C1 segment of cervical spinal cord (tissue), 14 donors: ENCODE data around the gene ZMIZ1.

Experiments used
- DNase-seq, 14 donors: peaks; one replicate each; lab custom pipeline; 2025; lab: John Stamatoyannopoulos, UW

The ZMIZ1 gene

DNA sequence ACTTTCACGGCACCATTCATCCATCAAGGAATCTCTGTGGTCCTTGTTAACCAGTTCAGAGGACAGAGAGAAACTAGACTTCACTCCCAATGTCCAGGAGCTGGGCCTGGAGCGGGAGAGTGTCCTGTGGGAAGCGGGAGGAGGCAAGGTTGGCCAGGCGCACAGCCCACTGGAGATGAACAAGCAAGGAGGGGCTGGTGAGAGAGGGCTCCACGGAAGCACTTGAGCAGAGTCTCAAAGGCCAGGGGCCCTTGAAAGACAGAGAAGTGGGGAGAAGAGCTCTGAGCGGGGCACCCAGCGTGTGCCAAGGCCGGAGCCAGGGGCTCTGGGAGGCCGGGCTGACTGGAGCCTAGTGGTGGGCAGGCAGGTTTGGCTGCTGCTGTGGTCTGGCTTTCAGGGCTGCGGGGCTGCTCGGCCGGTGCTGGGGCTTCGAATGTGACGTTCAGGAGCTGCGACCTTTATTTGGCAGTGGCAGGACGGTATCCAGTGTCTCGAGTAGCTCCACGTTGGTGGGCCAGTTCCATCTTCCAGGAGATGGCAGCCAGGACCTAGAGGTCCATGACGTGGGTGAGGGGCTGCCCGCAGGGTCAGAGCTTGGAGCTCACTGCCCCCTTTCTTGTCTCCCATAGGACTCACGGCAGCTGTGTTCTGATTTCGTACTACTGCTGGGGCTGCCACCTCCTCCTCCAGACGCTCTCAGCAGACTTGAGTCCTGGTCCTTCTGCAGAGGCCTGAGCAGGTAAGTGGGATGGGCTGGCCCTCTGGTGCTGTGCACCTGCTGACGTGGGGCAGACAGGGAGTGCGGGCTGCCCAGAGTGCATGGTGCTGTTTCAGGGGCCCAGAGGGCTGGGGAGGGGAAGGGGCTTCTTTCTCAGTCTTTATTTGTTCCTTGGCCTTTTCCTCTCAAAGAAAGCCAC is 49.8 kb downstream of the ZMIZ1 start:
- DNase-seq, result no peak

- DNase-seq, result no peak
Measured at GRCh38 chr10:79119306-79119705, 50.5 kb downstream of the ZMIZ1 start.

- DNase-seq, result no peak
Measured at GRCh38 chr10:79123547-79123963, 54.8 kb downstream of the ZMIZ1 start.

DNA sequence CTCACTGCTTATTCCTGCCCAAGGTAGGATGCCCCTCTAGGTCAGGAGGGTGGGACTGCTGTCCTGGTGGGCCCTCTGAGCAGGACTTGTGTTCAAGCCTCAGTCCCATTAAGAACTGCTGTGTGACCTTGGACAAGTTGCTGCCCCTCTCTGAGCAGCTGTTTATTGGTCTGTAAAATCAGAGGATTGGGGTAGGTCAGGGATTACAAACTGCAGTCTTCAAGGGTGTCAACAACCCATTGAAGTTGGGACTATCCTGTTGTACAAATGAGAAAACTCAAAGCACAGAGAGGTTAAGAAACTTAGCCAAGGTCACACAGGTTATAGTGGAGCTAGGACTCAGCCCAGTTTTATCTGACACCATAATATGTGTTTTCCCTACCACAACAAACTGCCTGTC is 55.3 kb downstream of the ZMIZ1 start:
- DNase-seq, result no peak

- no peak for DNase-seq
Measured at GRCh38 chr10:79125092-79125491, 56.3 kb downstream of the ZMIZ1 start.

- no peak for DNase-seq
Measured at GRCh38 chr10:79126351-79127080, 57.8 kb downstream of the ZMIZ1 start.

- DNase-seq, result no peak
Measured at GRCh38 chr10:79127151-79127961, 58.6 kb downstream of the ZMIZ1 start.

DNA sequence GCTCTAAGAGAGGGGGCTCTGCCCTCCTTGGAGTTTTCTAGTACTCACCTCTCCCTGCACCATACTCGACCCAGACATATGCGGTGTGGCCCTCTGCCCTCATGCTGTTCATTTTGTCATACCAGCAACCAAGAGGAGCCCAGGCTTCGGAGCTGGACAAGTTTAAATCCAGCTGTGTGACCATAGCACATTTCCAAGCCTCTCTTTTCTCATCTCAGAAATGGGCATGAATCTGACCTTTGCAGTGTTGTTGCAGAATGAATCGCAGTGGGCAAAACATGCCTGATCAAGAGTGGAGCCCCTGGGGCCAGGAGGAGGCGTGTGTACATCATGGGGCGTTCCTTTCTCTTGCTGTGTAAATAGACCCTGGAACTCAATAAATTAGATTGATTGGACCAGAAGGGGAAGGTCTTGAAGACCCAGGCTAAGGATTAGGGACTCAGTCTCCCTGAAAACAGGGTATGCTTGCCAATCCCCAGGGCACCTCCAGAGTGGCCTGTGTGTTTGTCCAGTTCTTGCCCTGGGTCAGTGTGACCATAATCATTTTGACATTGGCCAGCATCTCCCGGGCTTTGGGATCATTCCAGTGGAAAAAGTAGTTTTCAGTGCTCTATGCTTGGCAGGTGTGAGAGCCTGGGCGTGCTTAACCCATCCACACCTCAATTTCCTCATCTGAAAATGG is 59.6 kb downstream of the ZMIZ1 start:
- no peak for DNase-seq

DNA sequence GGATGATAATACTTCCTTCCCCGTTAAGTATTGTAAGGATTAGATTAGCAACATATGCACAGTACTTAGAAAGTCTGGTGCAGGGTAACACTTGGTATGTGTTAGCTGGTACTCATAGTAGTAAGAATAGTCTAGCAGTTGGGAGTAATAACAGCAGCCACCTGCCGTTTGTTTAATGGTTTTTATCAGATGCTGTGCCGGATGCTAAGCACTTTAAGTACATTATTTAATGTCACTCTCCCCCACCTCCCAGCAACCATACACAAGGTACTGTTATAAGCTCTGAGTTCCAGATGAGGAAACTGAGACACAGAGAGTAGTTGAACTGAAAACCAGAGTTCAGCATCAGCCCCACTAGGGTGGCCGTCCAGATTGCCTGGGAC is 60.1 kb downstream of the ZMIZ1 start:
- DNase-seq, result no peak

GRCh38 chr10:79129361-79129997 is 60.7 kb downstream of the ZMIZ1 start:
- DNase-seq, result peak in 1 of 14 donors; percentile 65

- DNase-seq, result no peak
Measured at GRCh38 chr10:79130255-79130654, 61.5 kb downstream of the ZMIZ1 start.

DNA sequence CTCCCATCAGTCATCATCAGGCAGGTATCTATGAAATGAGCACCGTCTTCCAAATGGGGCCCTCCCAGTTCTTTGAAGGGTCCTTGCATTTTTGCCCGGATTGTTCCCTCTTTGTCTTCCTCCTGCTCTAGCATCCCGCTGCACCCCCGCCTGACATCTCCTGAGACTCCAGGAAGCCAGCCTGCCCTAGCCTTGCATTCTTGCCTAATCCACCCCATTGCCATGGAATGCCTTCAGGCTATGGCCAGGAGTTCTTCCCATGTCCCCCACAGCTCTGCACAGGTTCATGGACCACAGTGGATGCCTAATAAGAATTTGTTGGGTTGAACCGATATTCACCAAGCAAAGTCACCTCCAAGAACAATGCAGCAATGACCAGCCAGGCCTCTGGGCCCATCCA is 62.1 kb downstream of the ZMIZ1 start:
- no peak for DNase-seq

DNA sequence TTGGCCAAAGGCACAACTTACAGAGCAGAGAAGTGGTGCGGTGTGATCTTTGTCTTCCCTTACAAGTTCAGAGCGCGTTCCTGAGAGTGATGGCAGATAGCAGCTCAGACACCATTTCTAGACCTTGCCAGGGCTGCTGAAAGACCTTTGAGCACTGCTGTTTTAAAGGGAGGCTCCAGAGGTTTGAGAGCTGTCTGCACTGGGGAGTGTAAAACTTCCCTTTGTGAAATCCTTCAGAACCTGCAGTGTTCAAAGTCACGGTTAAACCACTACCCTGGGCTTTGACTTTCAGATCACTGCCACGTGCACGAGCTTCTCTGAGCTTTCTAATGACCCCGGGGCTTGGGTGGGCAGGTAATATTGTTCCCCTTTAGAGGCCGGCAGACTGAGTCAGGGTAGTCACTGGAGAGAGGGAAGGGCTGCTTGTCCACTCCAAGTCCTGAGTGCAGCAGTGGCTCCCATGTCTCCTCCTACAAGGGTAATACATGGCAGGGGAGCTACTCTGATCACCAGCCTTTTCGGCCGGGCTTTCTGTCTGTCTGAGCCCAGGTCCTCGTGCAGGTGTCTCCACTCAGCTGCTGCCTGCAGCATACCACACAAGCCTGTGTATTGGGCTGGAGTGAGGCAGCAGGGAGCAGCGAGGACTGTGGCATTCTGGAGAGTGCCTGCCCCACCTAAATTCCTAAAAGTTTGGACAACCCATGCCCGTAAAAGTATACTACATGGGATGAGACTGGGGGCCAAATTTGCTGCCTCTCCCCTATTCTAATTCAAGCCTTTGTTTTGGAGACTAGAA is 63.3 kb downstream of the ZMIZ1 start:
- DNase-seq, result no peak

DNA sequence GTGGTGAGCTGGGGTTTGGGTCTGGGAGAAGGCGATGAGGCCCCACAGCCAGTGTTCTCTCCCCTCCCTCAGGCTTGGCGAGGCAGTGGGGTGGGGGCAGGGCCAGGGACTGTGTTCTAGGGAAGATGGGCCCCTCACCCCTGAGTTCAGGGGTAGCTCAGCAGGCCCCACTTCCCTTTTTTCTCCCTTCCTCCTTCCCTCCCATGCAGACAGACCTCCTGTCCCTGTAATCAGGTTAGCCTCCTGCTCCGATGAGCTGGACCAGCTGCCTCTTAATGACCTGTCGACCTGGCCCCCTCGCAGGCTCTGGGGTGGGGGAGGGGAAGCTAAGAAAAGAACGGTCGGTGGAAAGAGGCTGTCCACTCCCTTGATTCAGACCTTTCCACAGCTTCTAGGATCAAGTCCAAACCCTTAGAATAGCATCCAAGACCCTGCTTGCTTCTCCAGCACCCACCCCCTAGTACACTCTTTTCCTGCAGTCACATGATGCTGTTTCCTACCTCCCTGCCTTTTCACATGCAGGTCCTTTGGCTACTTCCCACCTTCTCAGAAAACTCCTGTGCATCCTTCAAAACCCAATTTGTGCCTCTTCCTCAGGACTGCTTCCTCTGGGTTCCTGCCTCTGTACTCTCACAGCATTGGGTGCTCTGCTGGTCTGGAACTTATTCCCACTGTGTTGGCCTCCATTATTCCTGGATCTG is 64.1 kb downstream of the ZMIZ1 start:
- DNase-seq, result no peak

DNA sequence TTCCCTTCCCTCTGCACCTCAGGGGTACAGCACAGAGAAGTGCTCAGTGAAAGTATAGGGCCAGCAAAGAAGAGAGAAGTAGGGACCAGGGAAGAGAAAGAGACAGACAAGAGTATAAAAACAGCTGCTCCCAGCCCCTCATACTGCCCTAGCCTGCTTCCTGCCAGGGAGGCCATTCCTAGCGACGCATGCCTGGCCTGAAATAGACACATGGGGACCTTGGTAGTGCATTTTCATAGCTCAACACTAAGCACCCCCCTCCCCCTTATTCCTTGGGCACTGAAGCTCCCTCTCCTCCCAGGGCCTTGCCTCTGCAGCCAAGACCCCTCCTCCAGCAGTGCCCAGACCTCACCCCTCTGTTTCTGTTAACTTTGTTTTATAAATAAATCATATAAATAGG is 64.7 kb downstream of the ZMIZ1 start:
- DNase-seq, result no peak

GRCh38 chr10:79135790-79136189 is 67.0 kb downstream of the ZMIZ1 start:
- no peak for DNase-seq

DNA sequence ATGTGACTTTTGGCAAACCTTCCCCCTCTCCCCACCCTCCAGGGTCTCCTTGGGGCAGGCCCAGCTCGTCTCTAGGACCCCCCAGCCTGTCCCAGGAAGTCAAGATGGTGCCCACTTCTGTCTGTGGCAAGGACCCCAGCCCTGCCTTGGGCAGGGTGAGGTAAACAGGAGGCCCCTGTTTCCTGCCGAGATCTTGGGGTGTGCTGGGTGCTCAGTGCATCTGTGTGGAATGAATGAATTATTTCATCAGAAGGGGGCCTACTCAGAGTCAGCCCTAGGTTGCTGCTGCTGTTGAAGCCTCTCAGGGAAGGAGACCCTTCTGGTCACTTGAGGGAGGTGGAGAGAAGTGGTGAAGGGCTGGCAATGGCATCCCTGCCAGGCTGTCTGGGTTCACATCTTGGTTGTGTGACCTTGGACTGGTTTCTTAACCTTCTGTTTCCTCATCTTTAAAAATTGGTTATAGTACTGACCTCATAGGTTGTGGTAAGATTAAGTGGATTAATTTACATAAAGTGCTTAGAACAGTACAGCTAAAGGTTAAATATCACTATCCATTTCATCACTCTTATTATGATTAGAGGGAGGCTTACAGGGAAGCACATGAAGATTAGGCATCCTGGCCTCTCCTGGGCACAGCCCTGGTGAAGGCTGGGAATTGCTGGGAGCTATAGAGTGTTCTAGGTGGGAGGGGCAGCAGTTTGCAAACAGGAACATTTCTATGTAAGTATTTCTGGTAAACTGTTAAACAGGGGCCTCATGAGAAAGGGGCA is 67.7 kb downstream of the ZMIZ1 start:
- no peak for DNase-seq

- DNase-seq, result no peak
Measured at GRCh38 chr10:79137300-79137756, 68.6 kb downstream of the ZMIZ1 start.

DNA sequence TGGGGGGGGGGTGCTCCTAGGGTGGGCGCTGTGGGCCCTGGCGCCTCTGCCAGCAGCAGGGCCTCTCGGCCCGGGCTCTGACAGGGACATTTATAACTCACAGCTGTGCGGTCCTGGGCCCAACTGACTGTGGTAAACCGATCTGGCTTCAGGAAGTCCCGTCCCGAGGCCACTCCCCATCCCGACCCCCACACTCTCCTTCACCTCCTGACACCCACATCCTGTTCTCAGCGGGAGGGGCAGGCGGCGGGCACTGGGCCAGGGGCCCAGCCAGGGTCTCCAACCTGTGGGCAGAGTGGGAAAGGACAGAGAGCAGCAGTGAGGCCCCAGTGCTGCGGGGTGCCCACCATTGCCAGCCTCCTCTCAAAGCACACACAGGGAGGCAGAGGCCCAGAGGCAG is 69.1 kb downstream of the ZMIZ1 start:
- DNase-seq, result no peak
